ENCODE results near the gene TANGO2.

The TANGO2 gene

DNA sequence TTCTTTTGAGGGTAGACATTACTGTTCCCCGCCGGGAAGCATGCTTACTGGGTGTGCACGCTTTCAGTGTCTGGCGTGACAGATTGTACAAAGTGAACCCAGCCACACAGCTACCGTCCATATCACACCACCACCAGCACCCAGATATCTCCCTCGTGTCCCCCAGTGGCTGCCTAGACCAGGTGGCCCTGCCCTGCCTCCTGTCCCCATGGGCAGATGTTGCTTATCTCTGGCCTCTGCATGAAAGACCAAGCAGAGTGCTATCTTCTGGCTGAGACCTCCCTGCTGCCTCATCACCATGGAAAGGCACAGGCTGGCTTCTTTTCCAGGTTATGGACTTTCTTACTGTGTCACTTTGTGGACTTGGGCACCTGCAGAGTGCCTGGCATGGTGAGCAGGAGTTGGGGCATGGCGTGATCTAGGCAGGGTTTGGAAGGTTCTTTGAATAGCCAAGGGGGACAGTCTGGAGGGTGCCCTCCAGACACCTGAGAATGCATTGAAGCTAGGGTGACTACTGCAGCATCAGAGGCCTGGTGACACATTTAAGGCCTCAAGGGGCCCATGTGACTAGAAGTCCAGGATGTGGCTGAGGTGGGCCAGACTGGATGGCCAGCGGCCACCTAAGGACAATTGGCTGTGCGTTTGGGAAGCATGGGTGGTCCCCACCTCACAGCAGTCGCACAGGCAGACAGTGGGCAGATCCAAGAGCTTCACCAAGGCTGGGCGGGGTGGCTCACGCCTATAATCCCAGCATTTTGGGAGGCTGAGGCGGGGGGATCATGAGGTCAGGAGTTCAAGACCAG, 4.7 kb downstream of the TANGO2 start:
- H3K27ac ChIP-seq, result no peak overlapping the region
- TF ChIP-seq ZFX (IDR thresholded peaks at IDR 0.05), result no peak
- TF ChIP-seq, protein P1, sequence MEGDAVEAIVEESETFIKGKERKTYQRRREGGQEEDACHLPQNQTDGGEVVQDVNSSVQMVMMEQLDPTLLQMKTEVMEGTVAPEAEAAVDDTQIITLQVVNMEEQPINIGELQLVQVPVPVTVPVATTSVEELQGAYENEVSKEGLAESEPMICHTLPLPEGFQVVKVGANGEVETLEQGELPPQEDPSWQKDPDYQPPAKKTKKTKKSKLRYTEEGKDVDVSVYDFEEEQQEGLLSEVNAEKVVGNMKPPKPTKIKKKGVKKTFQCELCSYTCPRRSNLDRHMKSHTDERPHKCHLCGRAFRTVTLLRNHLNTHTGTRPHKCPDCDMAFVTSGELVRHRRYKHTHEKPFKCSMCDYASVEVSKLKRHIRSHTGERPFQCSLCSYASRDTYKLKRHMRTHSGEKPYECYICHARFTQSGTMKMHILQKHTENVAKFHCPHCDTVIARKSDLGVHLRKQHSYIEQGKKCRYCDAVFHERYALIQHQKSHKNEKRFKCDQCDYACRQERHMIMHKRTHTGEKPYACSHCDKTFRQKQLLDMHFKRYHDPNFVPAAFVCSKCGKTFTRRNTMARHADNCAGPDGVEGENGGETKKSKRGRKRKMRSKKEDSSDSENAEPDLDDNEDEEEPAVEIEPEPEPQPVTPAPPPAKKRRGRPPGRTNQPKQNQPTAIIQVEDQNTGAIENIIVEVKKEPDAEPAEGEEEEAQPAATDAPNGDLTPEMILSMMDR (conservative IDR thresholded peaks at IDR 0.05), result no peak

DNA sequence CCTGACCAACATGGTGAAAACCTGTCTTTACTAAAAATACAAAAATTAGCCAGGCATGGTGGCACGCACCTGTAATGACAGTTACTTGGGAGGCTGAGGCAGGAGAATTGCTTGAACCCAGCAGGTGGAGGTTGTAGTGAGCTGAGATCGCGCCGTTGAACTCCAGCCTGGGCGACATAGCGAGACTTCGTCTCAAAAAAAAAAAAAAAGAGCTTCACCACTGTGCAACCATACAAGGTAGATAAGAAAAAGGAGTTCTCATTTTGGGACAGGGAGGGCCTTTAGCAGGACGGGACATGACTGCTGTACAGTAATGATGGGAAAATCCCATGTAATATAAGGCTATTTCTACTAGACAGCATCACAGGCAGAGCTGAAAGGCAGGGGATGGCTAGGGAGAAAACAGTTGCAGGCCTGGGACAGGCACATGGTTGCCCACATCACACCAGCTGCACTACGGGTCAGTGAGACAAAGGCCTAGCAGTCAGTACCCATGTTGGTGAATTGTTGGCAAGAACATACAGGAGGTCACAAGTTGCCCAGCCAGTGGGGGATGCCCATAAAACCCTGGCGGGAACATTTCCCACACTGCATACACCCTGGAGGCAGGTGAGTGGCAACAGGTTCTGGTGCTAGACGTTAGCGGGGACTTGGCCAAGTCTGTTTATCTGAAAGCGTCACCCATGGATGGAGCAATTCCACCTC, 5.4 kb downstream of the TANGO2 start:
- TF ChIP-seq, protein P1 (conservative IDR thresholded peaks at IDR 0.05), result no peak
- no peak for TF ChIP-seq ZFX (IDR thresholded peaks at IDR 0.05)
- no peak overlapping the region for H3K27ac ChIP-seq

DNA sequence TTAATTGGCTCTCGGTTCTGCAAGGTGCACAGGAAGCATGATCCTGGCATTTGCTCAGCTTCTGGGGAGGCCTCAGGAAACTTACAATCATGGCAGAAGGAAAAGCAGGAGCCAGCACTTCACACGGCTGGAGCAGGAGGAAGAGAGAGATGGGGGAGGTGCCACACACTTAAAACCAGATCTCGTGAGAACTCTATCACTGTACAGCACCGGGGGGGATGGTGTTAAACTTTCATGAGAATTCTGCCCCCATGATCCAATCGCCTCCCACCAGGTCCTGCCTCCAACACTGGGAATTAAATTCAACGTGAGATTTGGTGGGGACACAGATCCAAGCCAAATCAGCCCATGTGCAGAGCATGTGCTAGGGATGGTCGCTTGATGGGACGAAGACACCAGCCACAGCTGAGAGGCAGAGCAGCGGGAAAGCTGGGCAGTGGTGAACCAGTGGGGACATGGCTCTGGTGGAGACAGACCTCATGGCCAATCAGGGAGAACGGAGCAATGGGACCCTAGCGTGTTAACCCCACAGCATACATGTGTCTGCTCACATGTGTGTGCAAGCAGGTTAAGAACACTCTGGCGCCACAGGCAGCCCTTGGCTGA, 6.2 kb downstream of the TANGO2 start:
- TF ChIP-seq, protein P1 (conservative IDR thresholded peaks at IDR 0.05), result no peak
- no peak for TF ChIP-seq ZFX (IDR thresholded peaks at IDR 0.05)
- H3K27ac ChIP-seq, result no peak overlapping the region

DNA sequence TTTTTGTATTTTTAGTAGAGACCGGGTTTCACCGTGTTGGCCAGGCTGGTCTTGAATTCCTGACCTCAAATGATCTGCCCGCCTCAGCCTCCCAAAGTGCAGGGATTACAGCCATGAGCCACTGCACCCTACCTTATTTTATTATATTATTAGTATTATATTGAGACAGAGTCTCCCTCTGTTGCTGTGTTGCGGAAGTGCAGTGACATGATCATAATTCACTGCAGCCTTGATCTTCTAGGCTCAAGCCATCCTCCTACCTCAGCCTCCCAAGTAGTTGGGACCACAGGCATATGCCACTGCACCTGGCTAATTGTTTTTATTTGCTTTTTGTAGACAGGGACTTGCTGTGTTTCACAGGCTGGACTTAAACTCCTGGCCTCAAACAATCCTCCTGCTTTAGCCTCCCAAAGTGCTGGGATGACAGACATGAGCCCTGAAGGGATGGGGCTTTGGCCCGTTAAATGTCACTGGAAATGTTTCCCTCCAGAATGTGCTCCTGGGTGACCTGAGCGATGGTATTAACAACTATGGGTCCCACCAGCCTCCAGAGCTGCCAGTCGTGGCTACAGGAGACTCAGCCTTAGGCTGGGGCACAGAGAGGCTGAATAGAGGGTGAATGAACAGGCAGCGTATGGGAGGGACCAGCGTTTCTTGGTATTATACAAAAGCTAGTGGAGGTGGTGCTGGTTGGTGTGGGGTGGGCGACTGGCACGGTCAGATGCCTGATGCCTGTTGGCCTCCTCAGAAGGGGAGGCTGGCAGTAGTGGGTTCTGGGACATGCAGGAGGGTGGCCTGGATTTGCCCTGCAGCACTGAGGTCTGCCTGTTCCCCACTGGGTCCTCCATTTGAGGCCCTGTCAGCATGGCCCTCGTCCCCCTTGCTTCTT, 7.3 kb downstream of the TANGO2 start:
- TF ChIP-seq, protein P1 (conservative IDR thresholded peaks at IDR 0.05), result no peak; the same call in 1 of the 2 replicates
- no peak for TF ChIP-seq ZFX (IDR thresholded peaks at IDR 0.05)
- no peak overlapping the region for H3K27ac ChIP-seq

DNA sequence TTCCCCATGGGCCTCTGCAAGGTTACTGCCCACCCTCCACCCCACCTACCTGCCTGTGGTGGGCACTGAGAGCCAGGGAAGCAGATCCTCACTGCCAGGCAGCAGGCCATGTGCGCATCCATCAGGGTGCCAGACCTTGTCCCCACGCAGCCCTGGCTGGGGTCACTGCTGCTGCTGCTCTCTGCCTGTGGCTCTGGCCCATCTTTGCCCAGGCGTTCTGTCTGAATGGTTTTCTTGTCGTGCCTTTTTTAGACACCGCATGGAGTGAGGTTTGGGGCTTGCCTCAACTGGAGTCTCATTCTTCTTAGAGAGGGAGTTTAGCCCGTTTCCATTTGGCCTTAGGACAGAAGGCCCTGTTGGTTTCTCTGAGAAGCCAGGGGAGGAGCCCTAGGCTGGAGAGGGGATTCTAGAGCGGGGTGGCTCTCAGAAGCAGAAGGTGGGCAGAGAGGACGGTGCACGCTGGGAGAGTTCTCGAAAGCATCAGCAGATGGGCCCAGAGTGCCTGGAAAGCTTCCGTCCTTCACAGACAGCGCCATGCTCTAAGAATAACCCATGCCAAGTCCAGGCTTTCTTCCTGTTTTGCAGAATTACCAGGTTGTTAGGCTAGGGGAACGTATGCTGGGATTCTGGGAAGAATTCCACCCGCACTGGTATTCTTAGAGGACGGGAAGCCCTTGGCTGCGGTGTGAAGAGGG, 8.1 kb downstream of the TANGO2 start:
- H3K27ac ChIP-seq, result no peak overlapping the region

More for the DNA sequence above, 8.1 kb downstream of the TANGO2 start:
- TF ChIP-seq, protein P1 (conservative IDR thresholded peaks at IDR 0.05), result no peak
- no peak for TF ChIP-seq ZFX (IDR thresholded peaks at IDR 0.05)

Measured in C4-2B (cell line).